CD14-positive monocyte (primary cell): Measurements from ENCODE around the gene MSX1. TPM values are rescaled to one million over a fixed set of nuclear protein-coding genes. Genes with fewer than 3 reads are reported as not detected.
A peak's percentile ranks its signal among the peaks of the same experiment; 100 is the strongest.

Experiments used
- DNase-seq, 3 donors: peaks; one replicate each; pipeline ENCODE4 v3.0.0-alpha.2; 2011 to 2022
- H2AFZ ChIP-seq: 2 replicates; pipeline ENCODE4 v1.6.0; 2012; ENCODE audit warnings: mild to moderate bottlenecking, low read depth, low read length, inconsistent platforms; ENCODE audit not compliant: insufficient read depth, poor library complexity, severe bottlenecking
- H3K27ac ChIP-seq, 2 donors: 1 replicate in 1 of 2; 2 replicates in 1 of 2; pipeline ENCODE4 v1.5.1; 2012 to 2013; ENCODE audit warnings: low read length in 2 of 2, control low read depth in 1 of 2, inconsistent platforms in 1 of 2, low read depth in 1 of 2, mild to moderate bottlenecking in 1 of 2
- H3K27me3 ChIP-seq, 2 donors: one replicate each; pipeline versions ENCODE4 v1.6.0 to v1.6.1; 2011 to 2013; ENCODE audit warnings: low read length in 2 of 2; ENCODE audit not compliant: control insufficient read depth in 2 of 2, insufficient read depth in 2 of 2
- H3K36me3 ChIP-seq, 2 donors: replicated peaks in 1 of 2; 1 replicate in 1 of 2; 2 replicates in 1 of 2; pipeline versions ENCODE4 v1.5.1 to v1.6.1; 2012 to 2013; ENCODE audit warnings: low read length in 2 of 2, control low read depth in 1 of 2, inconsistent platforms in 1 of 2, mild to moderate bottlenecking in 1 of 2; ENCODE audit not compliant: insufficient read depth in 2 of 2, control insufficient read depth in 1 of 2
- H3K4me1 ChIP-seq, 2 donors: 1 replicate in 1 of 2; 2 replicates in 1 of 2; pipeline versions ENCODE4 v1.5.1 to v1.6.1; 2012 to 2013; ENCODE audit warnings: low read length in 2 of 2, control low read depth in 1 of 2, inconsistent platforms in 1 of 2, mild to moderate bottlenecking in 1 of 2, moderate library complexity in 1 of 2; ENCODE audit not compliant: insufficient read depth in 2 of 2, control insufficient read depth in 1 of 2
- H3K4me2 ChIP-seq: replicated peaks from 2 replicates; pipeline ENCODE3; 2012; ENCODE audit warnings: low read length, moderate library complexity, mild to moderate bottlenecking; ENCODE audit not compliant: poor library complexity, severe bottlenecking; ENCODE audit errors: extremely low read depth
- H3K4me3 ChIP-seq, 3 experiments: fragments of 200-600 bp in 1 of 3; sonication (generic) in 1 of 3; replicated peaks in 1 of 3; 1 replicate in 2 of 3; 2 replicates in 1 of 3; pipeline ENCODE4 v1.5.1; 2011 to 2013; ENCODE audit warnings: low read length in 3 of 3, mild to moderate bottlenecking in 3 of 3, control low read depth in 2 of 3, low read depth in 2 of 3, inconsistent platforms in 1 of 3, moderate library complexity in 1 of 3
- H3K79me2 ChIP-seq: 2 replicates; pipeline ENCODE4 v1.6.0; 2012; ENCODE audit warnings: mild to moderate bottlenecking, control low read depth, inconsistent platforms, low read length, moderate library complexity; ENCODE audit not compliant: insufficient read depth
- H3K9ac ChIP-seq: 2 replicates; pipeline ENCODE4 v1.6.0; 2017; ENCODE audit warnings: low read length, mild to moderate bottlenecking; ENCODE audit not compliant: insufficient read depth, poor library complexity, severe bottlenecking
- H3K9me3 ChIP-seq, 2 donors: replicated peaks in 1 of 2; 1 replicate in 1 of 2; 2 replicates in 1 of 2; pipeline versions ENCODE4 v1.5.1 to v1.6.1; 2012 to 2013; ENCODE audit warnings: low read length in 2 of 2, control low read depth in 1 of 2; ENCODE audit not compliant: control insufficient read depth in 1 of 2, insufficient read depth in 1 of 2
- H4K20me1 ChIP-seq: 2 replicates; pipeline ENCODE4 v1.6.0; 2012; ENCODE audit warnings: mild to moderate bottlenecking, low read length, control low read depth, moderate library complexity; ENCODE audit not compliant: insufficient read depth
- H3K27ac Mint-ChIP-seq, 7 donors: one replicate each; pipeline ENCODE4 v1.8.0; 2020; ENCODE audit warnings: mild to moderate bottlenecking in 7 of 7, mixed read lengths in 7 of 7, moderate library complexity in 6 of 7, inconsistent platforms in 2 of 7
- H3K27me3 Mint-ChIP-seq, 3 donors: one replicate each; pipeline ENCODE4 v1.8.0; 2021 to 2022; ENCODE audit warnings: low read depth in 3 of 3, mild to moderate bottlenecking in 3 of 3, mixed read lengths in 3 of 3, moderate library complexity in 3 of 3, inconsistent platforms in 1 of 3
- H3K36me3 Mint-ChIP-seq, 2 donors: one replicate each; pipeline ENCODE4 v1.8.0; 2020; ENCODE audit warnings: mixed read lengths in 2 of 2, inconsistent platforms in 1 of 2, mild to moderate bottlenecking in 1 of 2
- H3K4me1 Mint-ChIP-seq: one replicate; pipeline ENCODE4 v1.8.0; 2020; ENCODE audit warnings: mild to moderate bottlenecking, mixed read lengths
- H3K4me3 Mint-ChIP-seq, 2 donors: one replicate each; pipeline ENCODE4 v1.8.0; 2020; ENCODE audit warnings: mild to moderate bottlenecking in 2 of 2, mixed read lengths in 2 of 2, moderate library complexity in 1 of 2
- H3K9me3 Mint-ChIP-seq, 7 donors: one replicate each; pipeline ENCODE4 v1.8.0; 2020 to 2022; ENCODE audit warnings: mixed read lengths in 7 of 7, mild to moderate bottlenecking in 6 of 7, moderate library complexity in 6 of 7, inconsistent platforms in 2 of 7
- WGBS: methylation state at CpG from one replicate; pipeline ENCODE4 v1.1.5; 2013; ENCODE audit warnings: missing lambda C conversion rate; ENCODE audit not compliant: insufficient coverage; 5-methylcytosine and 5-hydroxymethylcytosine counted together
- intact Hi-C, 2 donors: fragments of 100-400 bp; cut with micrococcal nuclease; formaldehyde crosslinking; loops; one replicate each; pipeline versions ENCODE4 v1.15.0 to v1.15.1; 2023
- polyA plus RNA-seq, 3 donors: library from polyadenylated mRNA; depleted of rRNA in 1 of 3; unstranded in 2 of 3; stranded (reverse) in 1 of 3; fragments of 300-500 nt in 2 of 3; fragments of >200 nt in 1 of 3; fragmentation: Illumina TruSeq in 2 of 3; gene quantifications; 1 replicate in 2 of 3; 2 replicates in 1 of 3; pipeline ENCODE4 v1.2.3, GENCODE V29; 2012 to 2021
- TF ChIP-seq, protein P1 (sequence below): fragments of 200-600 bp; IDR thresholded peaks from one replicate; pipeline ENCODE4 v1.8.0; 2022; ENCODE audit warnings: antibody characterized with exemption, mild to moderate bottlenecking

Gene MSX1
- polyA plus RNA-seq, 3 donors = not detected

DNA sequence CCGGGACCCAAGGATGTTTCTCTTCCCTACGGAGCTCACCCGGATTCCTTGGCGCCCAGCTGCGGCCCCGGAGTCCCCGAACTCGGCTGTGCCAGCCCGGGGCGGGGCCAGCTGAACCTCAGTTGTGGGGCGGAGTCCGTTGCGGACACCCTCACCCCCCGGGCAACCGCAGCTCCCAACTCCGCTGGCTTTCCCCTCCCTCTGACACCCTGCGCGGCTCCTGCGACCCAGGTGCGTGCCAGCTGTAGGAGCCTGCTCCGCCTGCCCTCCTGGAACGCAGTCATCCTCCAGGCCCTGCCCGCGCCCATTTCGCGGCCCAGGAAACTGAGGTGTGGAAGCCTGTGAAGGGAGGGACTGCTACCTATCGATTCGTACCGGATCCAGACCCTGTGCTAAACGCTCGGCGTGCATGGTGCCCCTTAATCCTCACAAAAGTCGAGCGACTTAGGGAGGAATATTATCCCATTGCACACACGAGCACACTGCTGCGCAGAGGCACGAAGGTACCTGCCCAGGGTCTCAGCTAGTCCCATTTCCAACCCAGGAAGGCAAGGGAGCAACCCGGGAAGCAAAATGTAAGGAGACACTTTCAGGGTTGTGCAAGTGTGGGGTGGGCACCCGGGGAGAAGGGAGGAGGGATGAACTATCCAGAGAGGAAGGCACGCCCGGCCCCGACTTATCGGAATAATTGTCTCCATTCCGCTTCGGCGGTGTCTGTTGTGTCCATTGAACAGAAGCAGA, 12.3 kb downstream of the MSX1 start:
- peak overlapping the region in 1 of 2 donors; percentile 76 for H3K4me3 Mint-ChIP-seq
- Histone ChIP-seq H3K79me2 (no peaks in the 10 kb centered on the region), H3K9me3 (peaks cover 0 to 51% of the 10 kb centered on the region in 2 donors), H3K27ac (no peak overlapping the region), H3K4me2 (no peak overlapping the region), H2AFZ (no peak overlapping the region), H3K27me3 (peaks cover 65 to 90% of the 10 kb centered on the region in 2 donors), H3K36me3 (no peaks in the 10 kb centered on the region), H3K4me3 (no peak overlapping the region), H3K9ac (no peak overlapping the region), H3K4me1 (no peaks in the 10 kb centered on the region), H4K20me1 (no peaks in the 10 kb centered on the region)
- H3K27me3 Mint-ChIP-seq = peaks cover 74 to 82% (median 80%) of the 10 kb centered on the region in 3 donors
- H3K36me3 Mint-ChIP-seq = no peaks in the 10 kb centered on the region
- H3K4me1 Mint-ChIP-seq = no peaks in the 10 kb centered on the region
- intact Hi-C loops = loop anchor here in 1 of 2 donors (10.0 kb wide), 1 partner anchor 387 kb away; no protein-coding TSS in a partner anchor
- WGBS = 9% methylated on average over 38 of the region's 46 CpGs
- no peak overlapping the region for H3K27ac Mint-ChIP-seq
- H3K9me3 Mint-ChIP-seq = peaks cover 0 to 13% (median 5%) of the 10 kb centered on the region in 7 donors
- no peak for DNase-seq
- TF ChIP-seq, protein P1, sequence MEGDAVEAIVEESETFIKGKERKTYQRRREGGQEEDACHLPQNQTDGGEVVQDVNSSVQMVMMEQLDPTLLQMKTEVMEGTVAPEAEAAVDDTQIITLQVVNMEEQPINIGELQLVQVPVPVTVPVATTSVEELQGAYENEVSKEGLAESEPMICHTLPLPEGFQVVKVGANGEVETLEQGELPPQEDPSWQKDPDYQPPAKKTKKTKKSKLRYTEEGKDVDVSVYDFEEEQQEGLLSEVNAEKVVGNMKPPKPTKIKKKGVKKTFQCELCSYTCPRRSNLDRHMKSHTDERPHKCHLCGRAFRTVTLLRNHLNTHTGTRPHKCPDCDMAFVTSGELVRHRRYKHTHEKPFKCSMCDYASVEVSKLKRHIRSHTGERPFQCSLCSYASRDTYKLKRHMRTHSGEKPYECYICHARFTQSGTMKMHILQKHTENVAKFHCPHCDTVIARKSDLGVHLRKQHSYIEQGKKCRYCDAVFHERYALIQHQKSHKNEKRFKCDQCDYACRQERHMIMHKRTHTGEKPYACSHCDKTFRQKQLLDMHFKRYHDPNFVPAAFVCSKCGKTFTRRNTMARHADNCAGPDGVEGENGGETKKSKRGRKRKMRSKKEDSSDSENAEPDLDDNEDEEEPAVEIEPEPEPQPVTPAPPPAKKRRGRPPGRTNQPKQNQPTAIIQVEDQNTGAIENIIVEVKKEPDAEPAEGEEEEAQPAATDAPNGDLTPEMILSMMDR = no peak

DNA sequence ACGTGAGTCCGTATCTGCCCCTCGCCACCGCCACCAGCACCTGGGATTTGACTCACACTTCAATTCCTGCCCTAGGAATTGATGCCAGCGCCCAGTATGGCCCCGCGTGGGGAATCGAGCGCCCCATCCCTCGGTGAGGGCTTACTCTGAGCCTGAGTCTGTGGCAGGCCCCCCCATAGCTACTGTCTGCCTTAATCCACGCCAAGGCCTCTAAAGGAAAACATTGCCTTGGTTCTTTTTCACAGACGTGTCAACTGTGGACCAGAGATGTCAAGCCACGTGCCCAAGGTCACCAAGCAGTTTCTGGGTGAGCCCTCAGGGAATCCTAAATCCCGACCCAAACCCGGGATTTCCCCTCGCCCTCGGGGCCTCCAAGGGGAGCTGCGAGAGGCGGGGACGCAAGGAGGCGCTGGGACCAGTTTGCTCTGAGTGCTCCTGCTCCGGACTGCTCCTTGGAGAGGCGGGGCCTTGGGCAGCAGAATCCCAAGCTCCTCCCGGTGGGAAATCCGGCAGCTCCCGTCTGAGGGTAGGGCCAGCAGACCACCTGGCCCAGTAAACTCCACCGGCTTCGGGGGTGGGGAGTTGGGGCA, 12.9 kb downstream of the MSX1 start:
- Mint-ChIP-seq H3K27ac (no peak overlapping the region), H3K9me3 (peaks cover 0 to 13% (median 5%) of the 10 kb centered on the region in 7 donors), H3K27me3 (peaks cover 72 to 85% (median 82%) of the 10 kb centered on the region in 3 donors), H3K4me3 (peak overlapping the region in 1 of 2 donors; percentile 76), H3K36me3 (no peaks in the 10 kb centered on the region), H3K4me1 (no peaks in the 10 kb centered on the region)
- no peaks in the 10 kb centered on the region for H3K36me3 ChIP-seq
- no peak overlapping the region for H3K27ac ChIP-seq
- TF ChIP-seq, protein P1 = no peak
- DNase-seq = no peak
- no peaks in the 10 kb centered on the region for H4K20me1 ChIP-seq
- H3K79me2 ChIP-seq = no peaks in the 10 kb centered on the region
- WGBS = 9% methylated on average over 26 of the region's 28 CpGs
- intact Hi-C loops = loop anchor here in 1 of 2 donors (10.0 kb wide), 1 partner anchor 388 kb away; no protein-coding TSS in a partner anchor
- no peak overlapping the region for H2AFZ ChIP-seq
- H3K27me3 ChIP-seq = peaks cover 61 to 84% of the 10 kb centered on the region in 2 donors
- no peak overlapping the region for H3K4me3 ChIP-seq
- no peaks in the 10 kb centered on the region for H3K4me1 ChIP-seq
- H3K9ac ChIP-seq = no peak overlapping the region
- H3K4me2 ChIP-seq = no peak overlapping the region
- peaks cover 0 to 47% of the 10 kb centered on the region in 2 donors for H3K9me3 ChIP-seq
